GM18867 (cell line): ENCODE data around the gene SORCS2.

ENCODE experiments used
- ATAC-seq: cut with Tn5 transposase; IDR thresholded peaks from one replicate; pipeline ENCODE4 v1.9.1; 2021; ENCODE audit warnings: mild to moderate bottlenecking, moderate library complexity; ENCODE audit not compliant: unreplicated experiment

Gene SORCS2

DNA sequence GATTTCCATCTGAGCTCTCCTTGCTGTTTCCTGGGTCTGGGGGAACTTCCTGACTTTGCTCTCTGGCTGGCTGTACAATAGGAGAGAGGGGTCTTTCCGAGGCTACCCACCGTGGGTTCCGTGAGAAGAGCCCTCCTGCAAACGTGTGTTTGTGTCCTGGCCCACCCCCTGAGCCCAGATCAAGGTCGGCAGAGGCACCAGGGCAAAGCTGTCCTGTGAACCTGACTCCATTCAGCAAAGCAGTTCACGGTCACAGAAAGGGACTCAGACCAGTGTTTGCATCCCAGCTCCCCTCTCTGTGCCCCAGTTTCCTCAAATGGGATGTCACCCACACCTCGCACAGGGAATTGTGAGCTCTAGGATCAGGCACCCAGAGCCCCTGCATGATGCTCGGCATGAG lies 339.7 kb downstream of the SORCS2 start:
- no peak for ATAC-seq

DNA sequence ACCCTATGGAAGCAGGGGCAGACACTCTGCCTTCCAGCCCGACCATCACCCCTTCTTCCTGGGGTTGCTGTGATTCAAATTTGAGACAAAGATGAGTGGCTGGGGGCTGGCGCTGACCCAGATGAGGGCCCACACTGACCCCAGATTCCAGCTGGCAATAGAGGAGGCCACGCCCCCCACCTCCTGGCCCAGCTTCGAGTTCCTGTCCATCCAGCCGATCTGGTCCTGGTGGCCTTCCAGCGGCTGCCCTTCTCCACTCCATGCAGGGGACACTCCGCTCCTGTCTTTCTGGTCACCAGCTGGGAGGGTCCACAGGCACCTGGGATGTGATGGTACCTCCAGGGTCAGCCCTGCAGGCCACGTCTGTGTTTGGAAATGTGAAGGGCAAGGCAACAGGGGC lies 340.9 kb downstream of the SORCS2 start:
- ATAC-seq = no peak

GRCh38 chr4:7535094-7535493 lies 342.8 kb downstream of the SORCS2 start:
- ATAC-seq = no peak

DNA sequence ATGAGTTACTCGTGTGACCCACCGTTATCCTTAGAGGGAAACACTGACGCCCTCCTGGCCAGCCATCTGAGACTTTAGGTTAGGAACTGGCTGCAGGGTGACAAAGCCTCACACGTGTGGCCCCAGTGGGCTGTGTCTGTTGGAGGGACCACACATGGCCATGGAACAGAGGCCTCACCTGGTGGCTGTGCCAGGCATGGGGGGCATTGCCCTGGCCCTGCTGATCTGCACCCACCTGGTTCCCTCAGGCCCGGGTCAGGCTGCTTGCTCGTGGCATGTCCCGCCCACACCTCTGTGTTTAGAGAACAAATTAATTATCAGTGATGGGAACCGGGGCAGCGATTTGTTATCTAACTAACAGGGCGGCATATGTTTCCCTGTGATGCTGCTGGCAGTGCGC lies 343.3 kb downstream of the SORCS2 start:
- ATAC-seq = no peak

DNA sequence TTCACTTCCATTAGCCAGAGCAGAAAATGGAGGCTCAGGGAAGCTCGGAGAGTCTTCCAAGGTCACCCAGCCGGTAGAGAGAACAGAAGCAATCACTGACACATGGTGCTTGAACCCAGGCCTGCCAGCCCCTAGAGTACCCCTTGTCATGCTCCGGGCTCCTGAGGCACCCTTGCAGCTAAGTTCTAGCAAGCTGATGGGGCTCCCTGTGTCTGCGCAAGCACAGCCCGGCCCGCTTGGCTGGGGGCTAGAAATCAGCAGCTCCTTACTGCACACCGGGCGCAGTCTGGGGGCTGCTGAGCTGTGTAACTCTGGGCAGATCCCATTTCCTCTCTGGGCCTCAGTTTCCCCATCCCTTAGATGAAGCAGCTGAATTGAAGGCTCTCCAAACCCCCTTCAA lies 344.5 kb downstream of the SORCS2 start:
- ATAC-seq = no peak

GRCh38 chr4:7537853-7538400 lies 345.6 kb downstream of the SORCS2 start:
- ATAC-seq = no peak

GRCh38 chr4:7538518-7538917 lies 346.2 kb downstream of the SORCS2 start:
- no peak for ATAC-seq

DNA sequence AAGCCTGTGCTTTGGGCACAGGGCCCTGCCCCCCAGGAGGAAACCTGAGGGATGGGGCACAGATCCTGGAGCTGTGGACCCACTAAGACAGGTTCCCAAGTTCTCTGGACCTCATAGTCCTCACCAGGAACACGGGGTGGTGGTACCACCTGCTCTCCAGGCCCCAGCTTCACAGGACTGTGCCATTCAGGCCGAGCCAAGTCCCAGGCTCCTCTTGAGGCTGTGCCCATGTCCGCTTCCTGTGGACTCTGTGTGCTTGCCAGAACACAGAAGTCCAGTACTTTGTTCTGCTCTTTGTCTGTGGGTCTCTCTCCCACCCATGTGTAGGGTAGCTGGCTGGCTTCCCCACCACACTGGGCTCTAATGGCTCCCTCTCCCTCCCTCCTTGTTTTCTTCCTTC lies 346.8 kb downstream of the SORCS2 start:
- ATAC-seq = no peak

GRCh38 chr4:7539659-7540058 lies 347.3 kb downstream of the SORCS2 start:
- ATAC-seq = no peak

DNA sequence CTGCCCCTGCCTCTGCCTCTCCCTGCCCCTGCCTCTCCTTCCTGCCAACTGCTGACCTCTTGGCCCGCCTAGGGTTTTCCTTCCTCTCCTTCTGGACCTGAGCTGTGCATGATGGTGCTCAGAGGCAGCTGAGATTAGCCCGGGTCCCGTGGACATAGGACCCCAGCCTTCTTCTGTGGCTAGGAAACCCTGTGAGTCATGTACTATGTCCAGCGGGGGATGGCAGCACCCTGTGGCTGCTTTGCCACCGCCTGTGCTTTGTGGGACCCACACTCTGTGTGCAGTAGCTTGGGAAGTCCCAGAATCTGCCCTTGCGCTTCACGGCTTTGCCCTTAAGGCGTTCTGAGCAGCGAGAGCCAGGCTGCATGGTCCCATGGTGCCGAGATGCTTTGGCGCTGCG lies 347.9 kb downstream of the SORCS2 start:
- ATAC-seq = no peak

DNA sequence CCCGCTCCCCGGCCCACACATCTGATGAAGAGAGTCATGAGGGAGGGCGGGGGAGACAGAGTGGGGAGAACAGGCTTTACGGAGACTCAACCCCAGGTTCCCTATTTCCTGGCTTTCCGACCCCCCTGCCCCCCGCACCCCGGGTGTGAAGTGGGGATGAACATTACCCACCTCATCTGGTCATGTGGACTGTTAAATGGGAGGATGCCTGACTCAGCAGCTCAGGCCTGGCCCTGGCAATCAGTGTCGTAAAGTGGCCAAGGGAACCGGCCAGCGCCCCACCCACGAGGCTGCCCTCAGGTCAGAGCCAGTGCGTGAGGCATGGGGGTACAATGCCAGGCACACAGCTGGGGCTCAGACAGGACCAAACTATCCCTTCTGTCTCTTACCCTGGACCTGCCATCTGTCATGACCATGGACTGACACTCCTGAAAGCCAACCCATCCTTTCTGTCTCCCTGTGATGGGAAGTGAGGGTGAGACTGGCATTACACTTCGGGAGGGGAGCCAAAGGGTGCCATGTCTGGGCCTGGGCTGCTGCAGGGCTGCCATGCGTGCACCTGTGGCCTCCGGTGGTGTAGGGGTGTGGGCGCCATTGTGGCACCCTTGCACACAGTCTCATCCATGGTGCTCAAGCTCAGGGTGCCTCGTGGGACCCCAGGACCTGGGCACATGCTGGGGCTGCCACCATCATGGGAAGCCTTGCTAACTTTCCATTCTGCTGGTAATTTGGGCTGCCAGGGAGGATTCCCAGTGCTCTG lies 348.5 kb downstream of the SORCS2 start:
- ATAC-seq = no peak

DNA sequence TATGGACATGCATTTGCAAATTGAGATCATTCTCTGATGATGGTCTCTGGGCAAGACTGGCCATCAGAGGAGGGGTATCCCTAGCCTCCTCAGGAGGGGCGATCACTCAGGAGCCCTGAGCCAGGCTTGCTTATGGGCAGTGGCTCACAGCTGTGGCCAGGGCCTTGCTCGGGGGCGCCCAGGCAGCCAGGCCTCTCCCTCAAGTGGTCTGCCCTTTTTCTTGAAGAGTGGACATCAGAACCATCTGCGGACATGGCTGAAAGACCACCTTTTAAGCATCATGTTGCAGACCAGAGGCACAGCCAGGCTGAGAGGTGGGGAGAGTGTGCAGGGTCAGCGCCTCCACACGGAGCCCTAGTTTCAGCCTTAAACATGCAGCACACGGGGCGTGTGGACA lies 349.1 kb downstream of the SORCS2 start:
- ATAC-seq = no peak

GRCh38 chr4:7542781-7543180 lies 350.4 kb downstream of the SORCS2 start:
- no peak for ATAC-seq

DNA sequence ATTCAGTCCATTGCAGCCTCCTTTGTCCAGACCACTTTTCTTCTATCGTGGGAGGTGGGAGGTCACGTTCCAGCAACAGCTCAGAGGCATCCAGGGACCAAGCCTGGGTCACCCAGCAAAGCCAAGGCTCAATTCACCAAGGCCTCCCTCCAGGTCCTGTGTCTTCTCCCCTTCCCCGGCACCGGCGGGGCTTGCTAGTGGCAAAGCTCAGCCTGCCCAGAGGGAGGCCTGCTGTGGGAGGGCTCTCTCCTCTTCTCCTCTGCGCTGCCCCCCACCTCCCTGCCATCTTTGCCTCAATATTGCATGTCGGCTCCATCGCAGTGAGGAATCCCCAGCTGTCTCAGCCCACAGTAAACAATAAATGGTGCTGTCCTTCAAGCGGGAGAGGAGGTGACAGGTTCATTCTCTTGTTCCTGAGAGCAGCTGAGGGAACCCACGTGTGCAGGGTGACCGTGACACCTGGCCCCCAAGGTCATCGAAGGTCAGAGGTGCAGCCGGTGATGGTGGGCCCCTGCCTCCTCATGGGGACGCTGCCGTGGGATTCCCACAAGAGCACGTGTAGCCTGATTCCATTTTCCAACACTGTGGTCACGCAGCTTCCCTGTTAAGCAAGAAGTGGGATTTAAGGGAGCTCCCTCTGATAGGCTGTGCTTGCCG lies 353.9 kb downstream of the SORCS2 start:
- no peak for ATAC-seq

- ATAC-seq = no peak
Measured at GRCh38 chr4:7546809-7547367, 354.6 kb downstream of the SORCS2 start.

DNA sequence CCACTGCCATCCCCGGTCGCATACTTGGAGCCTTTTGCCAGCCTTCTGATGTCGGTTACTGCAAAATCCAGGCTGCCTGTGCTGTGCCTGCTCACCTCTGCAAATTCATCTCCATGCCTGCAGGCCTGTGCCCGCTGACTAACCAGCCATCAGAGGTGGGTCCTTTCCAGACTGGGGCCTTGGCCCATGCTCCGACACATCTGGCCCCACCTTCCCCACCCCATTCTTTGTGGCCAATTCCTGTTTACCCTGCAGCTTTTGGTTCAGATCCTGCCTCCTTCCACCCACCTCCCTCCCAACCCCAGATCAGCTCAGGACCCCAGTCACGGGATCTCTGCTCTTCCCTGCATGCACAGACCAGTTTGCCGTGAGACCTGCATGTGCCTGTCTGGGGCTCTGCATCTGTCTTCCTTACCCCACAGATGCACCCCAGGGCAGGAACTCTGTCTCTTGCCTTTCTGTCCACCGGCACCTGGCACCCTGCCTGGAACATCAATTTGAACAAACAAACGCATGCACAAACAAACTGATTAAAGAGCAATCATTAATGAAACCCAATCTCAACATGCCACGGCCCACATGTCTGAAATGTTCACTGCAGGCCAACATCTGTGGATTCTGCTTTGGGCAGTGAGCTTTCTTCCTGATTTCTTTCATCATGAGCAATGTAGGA lies 355.2 kb downstream of the SORCS2 start:
- ATAC-seq = no peak

DNA sequence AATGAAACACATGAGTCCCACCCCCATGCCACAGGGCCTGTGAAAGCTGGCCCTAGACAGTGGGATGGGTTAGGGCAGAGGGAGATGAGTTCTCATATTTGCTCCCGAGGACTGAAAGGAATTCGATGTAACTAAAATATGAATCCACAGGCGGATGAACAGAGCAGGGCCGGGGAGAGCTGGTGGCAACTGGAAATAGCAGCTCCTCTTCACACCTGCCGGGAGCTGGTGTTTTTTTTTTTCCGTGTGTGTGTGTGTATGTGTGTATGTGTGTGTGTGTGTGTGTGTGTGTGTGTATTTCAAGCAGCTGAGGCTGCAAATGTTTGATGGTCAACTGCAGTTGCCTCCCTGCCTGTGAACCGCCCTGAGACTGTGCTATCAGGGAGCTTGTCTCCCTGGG lies 357.5 kb downstream of the SORCS2 start:
- no peak for ATAC-seq

DNA sequence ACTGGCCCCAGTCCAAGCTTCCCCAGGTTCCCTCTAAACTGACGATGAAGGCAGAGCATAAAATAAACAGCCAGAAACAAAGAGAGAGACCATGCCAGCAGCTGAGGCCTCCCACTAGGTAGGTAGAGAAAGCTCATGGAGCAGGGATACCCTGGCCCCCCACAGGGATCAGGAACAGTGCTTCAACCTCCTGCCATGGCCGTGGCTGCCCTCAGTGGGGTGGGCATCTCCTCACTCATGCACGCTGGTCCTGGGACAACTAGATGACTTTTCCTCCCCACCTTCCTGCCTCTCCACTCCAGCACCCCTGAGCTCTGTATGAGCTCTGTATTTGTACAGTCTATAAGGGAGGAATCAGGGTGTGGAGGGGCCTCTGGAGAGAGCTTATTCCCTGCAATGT lies 360.1 kb downstream of the SORCS2 start:
- no peak for ATAC-seq

DNA sequence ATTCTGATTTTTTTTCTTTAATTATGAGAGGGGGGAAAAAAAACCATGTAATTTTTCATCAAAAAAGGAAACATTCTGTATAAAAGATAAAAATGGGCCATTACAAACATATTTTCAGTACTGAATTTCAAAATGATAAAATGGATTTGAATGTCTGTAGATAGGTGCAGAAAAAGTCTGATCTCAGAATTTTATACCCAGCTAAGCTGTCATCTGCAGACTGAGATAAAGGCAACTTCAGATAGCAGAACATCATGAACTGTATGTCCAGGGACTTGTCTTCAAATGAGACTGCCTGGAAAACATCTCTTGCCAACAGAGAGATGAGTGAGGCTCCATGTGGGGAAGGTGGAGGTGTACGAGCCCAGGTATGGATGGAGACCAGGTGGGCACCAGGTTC lies 360.9 kb downstream of the SORCS2 start:
- no peak for ATAC-seq

DNA sequence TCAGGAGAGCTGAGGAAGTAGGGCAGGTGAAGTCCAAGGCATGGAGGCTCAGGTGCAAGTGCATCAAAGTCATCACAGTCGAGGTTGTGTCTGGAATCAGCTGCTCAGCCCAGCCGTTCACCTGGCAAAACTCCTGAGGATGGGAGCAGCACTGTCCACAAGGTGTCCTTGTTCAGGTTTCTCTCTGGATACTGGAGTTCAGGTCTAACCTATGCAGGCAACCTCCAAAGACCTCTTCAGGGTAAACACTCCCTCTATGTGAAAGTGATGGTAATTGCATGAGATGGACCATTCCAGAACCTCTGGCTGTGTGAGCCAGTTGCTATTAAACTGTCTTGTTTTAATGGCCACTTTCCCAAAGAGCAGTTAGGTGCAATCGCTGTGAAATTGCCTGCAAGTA lies 362.6 kb downstream of the SORCS2 start:
- no peak for ATAC-seq

GRCh38 chr4:7556558-7556957 lies 364.2 kb downstream of the SORCS2 start:
- ATAC-seq = no peak

GRCh38 chr4:7557456-7557855 lies 365.1 kb downstream of the SORCS2 start:
- ATAC-seq = no peak
